Stomach (tissue), 9 donors: ENCODE results near the gene CD2BP2. TPM values are rescaled to one million over a fixed set of nuclear protein-coding genes. Genes with fewer than 3 reads are reported as not detected.

ENCODE experiments used
- DNase-seq, 2 donors: peaks; one replicate each; pipeline versions ENCODE4 v3.0.0 to v3.0.0-alpha.2; 2013 to 2019
- H3K27ac ChIP-seq, 5 donors: fragments of 200-600 bp in 4 of 5; sonication (generic) in 4 of 5; one replicate each; pipeline ENCODE4 v1.5.1; 2013 to 2019; ENCODE audit warnings: mild to moderate bottlenecking in 1 of 5, moderate library complexity in 1 of 5
- H3K27me3 ChIP-seq, 3 donors: fragments of 200-600 bp; sonication (generic); one replicate each; pipeline ENCODE4 v1.5.1; 2017 to 2019; ENCODE audit warnings: mixed run types in 1 of 3
- H3K36me3 ChIP-seq, 4 donors: fragments of 200-600 bp; sonication (generic); 1 replicate in 3 of 4; 2 replicates in 1 of 4; pipeline ENCODE4 v1.5.1; 2016 to 2019
- H3K4me1 ChIP-seq, 4 donors: fragments of 200-600 bp; sonication (generic); one replicate each; pipeline ENCODE4 v1.5.1; 2016 to 2019
- H3K4me3 ChIP-seq, 4 donors: fragments of 200-600 bp; sonication (generic) in 3 of 4; one replicate each; pipeline ENCODE4 v1.5.1; 2016 to 2019; ENCODE audit warnings: mild to moderate bottlenecking in 1 of 4
- H3K9me3 ChIP-seq, 4 donors: fragments of 200-600 bp; sonication (generic); one replicate each; pipeline ENCODE4 v1.5.1; 2016 to 2019
- CTCF ChIP-seq, 7 experiments: fragments of 450-650 bp in 4 of 7; fragments of 200-600 bp in 3 of 7; sonication (generic) in 3 of 7; IDR thresholded peaks; one replicate each; pipeline ENCODE4 v1.5.1; 2016 to 2019; ENCODE audit warnings: antibody characterized with exemption in 7 of 7, control low read depth in 2 of 7, mild to moderate bottlenecking in 1 of 7
- EP300 ChIP-seq: sonication (generic); formaldehyde crosslinking; IDR thresholded peaks from one replicate; pipeline ENCODE4 v1.6.1; 2017; ENCODE audit warnings: antibody characterized with exemption
- POLR2A ChIP-seq, 4 donors: fragments of 450-650 bp; IDR thresholded peaks; one replicate each; pipeline ENCODE4 v1.6.1; 2016; ENCODE audit warnings: antibody characterized with exemption in 4 of 4, control low read depth in 2 of 4, mild to moderate bottlenecking in 1 of 4, moderate library complexity in 1 of 4
- POLR2AphosphoS5 ChIP-seq, 3 donors: sonication (generic); formaldehyde crosslinking; IDR thresholded peaks; one replicate each; pipeline ENCODE4 v1.6.1; 2016; ENCODE audit warnings: antibody characterized with exemption in 3 of 3
- WGBS, 5 donors: extraction: QIAGEN DNeasy Blood & Tissue Kit in 3 of 5; methylation state at CpG; one replicate each; pipeline versions ENCODE4 v1.1.5 to v1.1.7; 2013 to 2018; 5-methylcytosine and 5-hydroxymethylcytosine counted together
- intact Hi-C: fragments of 100-400 bp; cut with DNase I; formaldehyde crosslinking; loops from one replicate; pipeline ENCODE4 v1.15.1; 2023; ENCODE audit warnings: low total_unique reads
- polyA plus RNA-seq, 3 donors: library from polyadenylated mRNA; stranded (reverse); fragments of 200-250 nt; gene quantifications; one replicate each; pipeline ENCODE4 v1.2.3, GENCODE V29; 2013
- total RNA-seq, 5 donors: library from RNA; depleted of rRNA; stranded (reverse); fragments of >200 nt; gene quantifications; one replicate each; pipeline versions ENCODE4 v1.1.0 to v1.2.3, GENCODE V29; 2014 to 2016
- donor health status: healthy with polysubstance abuse.
- donor health status: Bipolar disorder and iron deficiency.
- donor health status: healthy.

The CD2BP2 gene
- total and polyA plus RNA-seq, 8 donors: 8.8 to 45.2 (median 27.7) TPM

- no peak for TF ChIP-seq POLR2AphosphoS5 (IDR thresholded peaks at IDR 0.05)
- no peak for TF ChIP-seq EP300
- TF ChIP-seq POLR2A (IDR thresholded peaks at IDR 0.05): no peak
- no peak for TF ChIP-seq CTCF (IDR thresholded peaks at IDR 0.05)
- H3K4me3 ChIP-seq: peak overlapping the region; percentile 86 to 98 (median 94)
- no peak for DNase-seq
These were observed 14.2 kb upstream of the CD2BP2 start for GRCh38 chr16:30369091-30369937.

DNA sequence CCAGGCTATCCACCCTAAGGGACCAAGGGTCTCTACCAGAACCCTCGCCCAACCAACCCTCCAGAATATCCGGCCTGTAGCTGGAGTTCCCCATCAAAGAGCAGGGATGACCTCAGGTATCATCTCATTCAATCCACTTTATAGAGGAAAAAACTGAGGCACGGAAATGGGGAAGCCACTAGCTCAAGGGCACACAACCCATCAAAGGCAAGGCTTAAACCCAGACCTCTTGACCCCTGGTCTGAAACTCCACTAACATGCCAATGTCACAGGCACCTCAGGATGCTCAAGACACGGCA lies 13.6 kb upstream of the CD2BP2 start:
- intact Hi-C loops: loop anchor here (10.0 kb wide), 1 partner anchor 46 kb away; no protein-coding TSS in a partner anchor
- peak overlapping the region; percentile 66 to 97 (median 84) for H3K27ac ChIP-seq
- peaks cover 12 to 32% (median 29%) of the 10 kb centered on the region in 4 donors for H3K36me3 ChIP-seq
- no peaks in the 10 kb centered on the region for H3K27me3 ChIP-seq
- peak overlapping the region; percentile 86 to 98 (median 94) for H3K4me3 ChIP-seq
- no peaks in the 10 kb centered on the region for H3K9me3 ChIP-seq
- 4 to 15% (median 9%) methylated on average over 4 of the region's 4 CpGs for WGBS, 5 donors
- DNase-seq: no peak
- H3K4me1 ChIP-seq: peaks cover 33 to 64% (median 44%) of the 10 kb centered on the region in 4 donors
- TF ChIP-seq EP300 (no peak), CTCF (IDR thresholded peaks at IDR 0.05) (no peak), POLR2AphosphoS5 (IDR thresholded peaks at IDR 0.05) (no peak), POLR2A (IDR thresholded peaks at IDR 0.05) (no peak)

More at GRCh38 chr16:30369091-30369937, 14.2 kb upstream of the CD2BP2 start:
- Histone ChIP-seq H3K27me3 (no peaks in the 10 kb centered on the region), H3K36me3 (peaks cover 12 to 26% (median 24%) of the 10 kb centered on the region in 4 donors), H3K4me1 (peaks cover 33 to 62% (median 44%) of the 10 kb centered on the region in 4 donors), H3K27ac (peak overlapping the region; percentile 66 to 97 (median 84)), H3K9me3 (no peaks in the 10 kb centered on the region)
- intact Hi-C loops: loop anchor here (10.0 kb wide), 1 partner anchor 45 kb away; no protein-coding TSS in a partner anchor
- 0 to 1% (median 1%) methylated on average over 14 to 45 of the region's 45 CpGs for WGBS, 5 donors

GRCh38 chr16:30368122-30368791 lies 13.1 kb upstream of the CD2BP2 start:
- peak overlapping the region; percentile 86 to 98 (median 94) for H3K4me3 ChIP-seq
- intact Hi-C loops: loop anchor here (10.0 kb wide), 1 partner anchor 47 kb away; no protein-coding TSS in a partner anchor
- 4 to 6% (median 4%) methylated on average over 8 of the region's 8 CpGs for WGBS, 5 donors
- TF ChIP-seq POLR2AphosphoS5 (IDR thresholded peaks at IDR 0.05): no peak
- no peak for TF ChIP-seq EP300
- peaks cover 12 to 37% (median 34%) of the 10 kb centered on the region in 4 donors for H3K36me3 ChIP-seq
- DNase-seq: peak in 1 of 2 donors; percentile 48
- peaks cover 33 to 64% (median 44%) of the 10 kb centered on the region in 4 donors for H3K4me1 ChIP-seq
- H3K9me3 ChIP-seq: no peaks in the 10 kb centered on the region
- peak overlapping the region; percentile 34 to 97 (median 84) for H3K27ac ChIP-seq
- H3K27me3 ChIP-seq: no peaks in the 10 kb centered on the region

DNA sequence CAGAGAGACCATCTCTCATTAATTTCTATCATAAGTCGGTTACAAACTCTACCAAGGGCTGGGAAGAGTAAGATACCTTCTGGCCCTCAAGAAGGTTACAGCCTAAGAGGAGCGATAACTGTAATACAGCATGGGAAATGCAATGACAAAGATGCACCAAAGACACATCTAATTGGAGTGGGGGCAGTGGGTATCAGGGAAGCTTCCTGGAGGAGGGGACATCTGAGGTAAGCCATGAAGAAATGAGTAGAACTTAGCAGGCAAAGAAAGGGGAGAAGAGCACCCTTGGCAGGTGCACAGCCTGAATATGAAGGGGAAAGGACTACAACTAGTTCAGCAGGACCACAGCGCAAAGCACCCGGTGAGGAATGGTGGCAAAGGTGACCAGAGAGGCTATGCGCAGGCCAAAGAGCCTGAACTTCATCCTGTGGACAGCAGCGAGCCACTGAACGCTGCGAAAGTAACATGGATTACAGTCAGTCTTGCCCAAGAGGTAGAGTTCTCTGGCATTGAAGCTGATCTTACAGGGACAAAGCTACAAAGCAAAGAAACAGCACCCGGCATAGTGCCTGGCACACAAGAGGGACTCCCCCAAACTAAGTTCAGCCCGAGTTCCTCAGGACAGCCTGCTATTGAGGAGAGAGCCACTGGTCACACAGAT lies 12.4 kb upstream of the CD2BP2 start:
- Histone ChIP-seq H3K4me3 (peak overlapping the region; percentile 86 to 98 (median 94)), H3K27ac (peak overlapping the region in 4 of 5 donors; percentile 66 to 97 (median 86)), H3K36me3 (peaks cover 14 to 44% (median 42%) of the 10 kb centered on the region in 4 donors), H3K27me3 (no peaks in the 10 kb centered on the region), H3K9me3 (no peaks in the 10 kb centered on the region), H3K4me1 (peaks cover 33 to 64% (median 44%) of the 10 kb centered on the region in 4 donors)
- TF ChIP-seq EP300 (no peak), POLR2AphosphoS5 (IDR thresholded peaks at IDR 0.05) (no peak), CTCF (IDR thresholded peaks at IDR 0.05) (no peak), POLR2A (IDR thresholded peaks at IDR 0.05) (no peak)
- WGBS, 5 donors: 42 to 57% (median 54%) methylated on average over 10 of the region's 10 CpGs
- intact Hi-C loops: loop anchor here (10.0 kb wide), 1 partner anchor 47 kb away; no protein-coding TSS in a partner anchor
- DNase-seq: no peak
